Measurements from ENCODE around the gene CYP3A4.
"Not testable (repeated sequence)": the region's sequence is repeated elsewhere in the genome, so short reads cannot be mapped to it uniquely, and the experiment has no call there.

CYP3A4 gene

DNA sequence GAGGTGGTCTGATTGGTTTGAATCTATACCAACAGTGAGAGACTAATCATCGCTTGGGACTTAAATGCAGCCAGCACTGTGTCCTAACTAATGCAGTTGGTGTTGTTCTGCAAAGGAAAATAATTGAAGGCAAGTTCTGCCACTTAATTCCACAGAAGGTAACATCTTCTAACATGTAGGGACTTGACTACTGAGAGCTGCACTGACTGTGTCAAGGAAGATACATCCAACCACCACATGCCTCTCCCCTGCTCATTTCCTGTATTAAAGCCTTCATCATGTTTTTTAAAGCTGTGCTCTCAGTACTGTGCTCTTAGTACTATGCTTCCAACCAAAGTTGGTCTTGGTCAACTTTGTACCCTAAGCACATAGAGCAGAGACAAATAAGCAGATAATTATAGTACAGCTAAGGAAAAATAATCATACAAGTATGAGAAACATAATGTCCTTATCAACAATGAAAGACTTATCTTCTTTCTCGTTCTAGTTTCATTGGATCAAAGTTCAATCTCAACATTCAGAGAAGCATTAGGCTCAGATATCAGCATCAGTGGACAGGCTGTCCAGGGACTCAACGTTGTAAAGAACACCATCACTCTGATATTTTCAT lies 2.8 kb upstream of the CYP3A4 start:
- no peak for DNase-seq (ENCODE audit: low spot score)
- in situ Hi-C loops (cut with MboI; ENCODE audit: low sequenced_read_pairs, unreplicated experiment) = no loop called here
- TF ChIP-seq, protein P1, sequence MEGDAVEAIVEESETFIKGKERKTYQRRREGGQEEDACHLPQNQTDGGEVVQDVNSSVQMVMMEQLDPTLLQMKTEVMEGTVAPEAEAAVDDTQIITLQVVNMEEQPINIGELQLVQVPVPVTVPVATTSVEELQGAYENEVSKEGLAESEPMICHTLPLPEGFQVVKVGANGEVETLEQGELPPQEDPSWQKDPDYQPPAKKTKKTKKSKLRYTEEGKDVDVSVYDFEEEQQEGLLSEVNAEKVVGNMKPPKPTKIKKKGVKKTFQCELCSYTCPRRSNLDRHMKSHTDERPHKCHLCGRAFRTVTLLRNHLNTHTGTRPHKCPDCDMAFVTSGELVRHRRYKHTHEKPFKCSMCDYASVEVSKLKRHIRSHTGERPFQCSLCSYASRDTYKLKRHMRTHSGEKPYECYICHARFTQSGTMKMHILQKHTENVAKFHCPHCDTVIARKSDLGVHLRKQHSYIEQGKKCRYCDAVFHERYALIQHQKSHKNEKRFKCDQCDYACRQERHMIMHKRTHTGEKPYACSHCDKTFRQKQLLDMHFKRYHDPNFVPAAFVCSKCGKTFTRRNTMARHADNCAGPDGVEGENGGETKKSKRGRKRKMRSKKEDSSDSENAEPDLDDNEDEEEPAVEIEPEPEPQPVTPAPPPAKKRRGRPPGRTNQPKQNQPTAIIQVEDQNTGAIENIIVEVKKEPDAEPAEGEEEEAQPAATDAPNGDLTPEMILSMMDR (IDR thresholded peaks at IDR 0.05; ENCODE audit: borderline replicate concordance, control extremely low read depth, extremely low read depth, insufficient read depth, missing control alignments) = no peak

DNA sequence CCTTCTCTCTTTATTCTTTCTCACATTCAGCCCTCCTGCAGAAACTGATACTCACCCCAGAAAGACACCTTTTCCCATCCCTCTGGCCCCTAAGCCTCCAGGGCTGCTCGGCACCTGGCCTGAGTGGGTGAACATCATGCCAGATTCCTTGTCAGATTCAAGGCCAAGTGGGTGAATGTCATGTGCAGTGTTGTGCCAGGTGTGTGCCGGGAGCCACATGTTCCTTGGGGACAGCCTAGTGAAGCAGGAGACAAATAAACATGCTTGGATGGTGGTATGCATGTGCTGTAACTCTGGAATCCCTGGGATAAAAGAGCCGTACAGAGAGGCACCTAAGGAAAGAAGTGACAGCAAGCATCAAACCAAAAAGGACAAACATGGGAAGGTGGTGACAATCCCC lies 1.7 kb upstream of the CYP3A4 start:
- DNase-seq (ENCODE audit: low spot score); in situ Hi-C loops (cut with MboI; ENCODE audit: low sequenced_read_pairs, unreplicated experiment): not testable (repeated sequence)

- TF ChIP-seq, protein P1 (IDR thresholded peaks at IDR 0.05; ENCODE audit: borderline replicate concordance, control extremely low read depth, extremely low read depth, insufficient read depth, missing control alignments) = no peak
- in situ Hi-C loops (cut with MboI; ENCODE audit: low sequenced_read_pairs, unreplicated experiment) = no loop called here
- DNase-seq (ENCODE audit: low spot score) = no peak
Measured at GRCh38 chr7:99782012-99782953, 1.7 kb downstream of the CYP3A4 start.

GRCh38 chr7:99780588-99780987 lies 3.4 kb downstream of the CYP3A4 start:
- DNase-seq (ENCODE audit: low spot score) = no peak
- TF ChIP-seq, protein P1 (IDR thresholded peaks at IDR 0.05; ENCODE audit: borderline replicate concordance, control extremely low read depth, extremely low read depth, insufficient read depth, missing control alignments) = no peak
- in situ Hi-C loops (cut with MboI; ENCODE audit: low sequenced_read_pairs, unreplicated experiment) = no loop called here

GRCh38 chr7:99779949-99780348 lies 4.0 kb downstream of the CYP3A4 start:
- in situ Hi-C loops (cut with MboI; ENCODE audit: low sequenced_read_pairs, unreplicated experiment) = no loop called here
- TF ChIP-seq, protein P1 (IDR thresholded peaks at IDR 0.05; ENCODE audit: borderline replicate concordance, control extremely low read depth, extremely low read depth, insufficient read depth, missing control alignments) = no peak
- DNase-seq (ENCODE audit: low spot score) = no peak

- DNase-seq (ENCODE audit: low spot score) = no peak
- TF ChIP-seq, protein P1 (IDR thresholded peaks at IDR 0.05; ENCODE audit: borderline replicate concordance, control extremely low read depth, extremely low read depth, insufficient read depth, missing control alignments) = no peak
- in situ Hi-C loops (cut with MboI; ENCODE audit: low sequenced_read_pairs, unreplicated experiment) = no loop called here
Measured at GRCh38 chr7:99778880-99779279, 5.1 kb downstream of the CYP3A4 start.

DNA sequence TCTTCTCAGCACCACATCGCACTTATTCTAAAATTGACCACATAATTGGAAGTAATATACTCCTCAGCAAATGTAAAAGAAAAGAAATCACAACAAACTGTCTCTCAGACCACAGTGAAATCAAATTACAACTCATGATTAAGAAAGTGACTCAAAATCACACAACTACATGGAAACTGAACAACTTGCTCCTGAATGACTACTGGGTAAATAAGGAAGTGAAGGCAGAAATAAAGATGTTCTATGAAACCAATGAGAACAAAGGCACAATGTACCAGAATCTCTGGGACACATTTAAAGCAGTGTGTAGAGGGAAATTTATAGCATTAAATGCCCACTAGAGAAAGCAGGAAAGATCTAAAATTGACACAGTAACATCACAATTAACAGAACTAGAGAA lies 10.6 kb downstream of the CYP3A4 start:
- in situ Hi-C loops (cut with MboI; ENCODE audit: low sequenced_read_pairs, unreplicated experiment) = not testable (repeated sequence)

More for the DNA sequence above, 10.6 kb downstream of the CYP3A4 start:
- DNase-seq (ENCODE audit: low spot score) = not testable (repeated sequence)
